Measurements from ENCODE around the gene NBPF9.
"Not testable (repeated sequence)": the region's sequence is repeated elsewhere in the genome, so short reads cannot be mapped to it uniquely, and the experiment has no call there.

Gene NBPF9

GRCh38 chr1:149013513-149013912 is 89.8 kb downstream of the NBPF9 start:
- DNase-seq, result not testable (repeated sequence)

GRCh38 chr1:149012599-149012998 is 90.8 kb downstream of the NBPF9 start:
- DNase-seq, result not testable (repeated sequence)

- not testable (repeated sequence) for DNase-seq
Measured at GRCh38 chr1:149009761-149010160, 93.6 kb downstream of the NBPF9 start.

- not testable (repeated sequence) for DNase-seq
Measured at GRCh38 chr1:149008769-149009168, 94.6 kb downstream of the NBPF9 start.

GRCh38 chr1:149008326-149008725 is 95.0 kb downstream of the NBPF9 start:
- not testable (repeated sequence) for DNase-seq

Measured in NCI-H526 treated with DMSO at 0.1 percent for 48 hours (cell line).